MM.1S (cell line): ENCODE measurements around the gene FOXK1.
A peak's percentile ranks its signal among the peaks of the same experiment; 100 is the strongest.

Experiments used
- DNase-seq: peaks from one replicate; pipeline ENCODE4 v3.0.0-alpha.2; 2015
- H2AFZ ChIP-seq: fragments of 300-600 bp; sonication (generic); 2 replicates; pipeline ENCODE4 v1.6.0; 2016; ENCODE audit warnings: antibody characterized with exemption, low read length
- H3F3A ChIP-seq: fragments of 300-600 bp; sonication (generic); 2 replicates; pipeline ENCODE4 v1.6.1; 2016; ENCODE audit warnings: mild to moderate bottlenecking, antibody characterized with exemption, low read length, moderate library complexity, mixed read lengths; ENCODE audit not compliant: insufficient read depth
- H3K27ac ChIP-seq: fragments of 300-600 bp; sonication (generic); 2 replicates; pipeline ENCODE4 v1.5.1; 2016; ENCODE audit warnings: mild to moderate bottlenecking, low read length
- H3K27me3 ChIP-seq: fragments of 300-600 bp; sonication (generic); replicated peaks from 2 replicates; pipeline ENCODE4 v1.6.0; 2016; ENCODE audit warnings: low read length; ENCODE audit not compliant: insufficient read depth
- H3K36me3 ChIP-seq: fragments of 300-600 bp; sonication (generic); replicated peaks from 2 replicates; pipeline ENCODE4 v1.6.1; 2016; ENCODE audit warnings: mild to moderate bottlenecking, low read length, mixed read lengths; ENCODE audit not compliant: insufficient read depth
- H3K4me1 ChIP-seq: fragments of 300-600 bp; sonication (generic); 2 replicates; pipeline ENCODE4 v1.6.1; 2016; ENCODE audit warnings: low read length, mixed read lengths
- H3K4me2 ChIP-seq: fragments of 300-600 bp; sonication (generic); 2 replicates; pipeline ENCODE4 v1.6.0; 2016; ENCODE audit warnings: low read depth, low read length
- H3K4me3 ChIP-seq: fragments of 300-600 bp; sonication (generic); 2 replicates; pipeline ENCODE4 v1.5.1; 2016; ENCODE audit warnings: low read length, mixed read lengths
- H3K79me2 ChIP-seq: fragments of 300-600 bp; sonication (generic); 2 replicates; pipeline ENCODE4 v1.6.1; 2016; ENCODE audit warnings: mixed run types, low read length, mixed read lengths
- H3K9ac ChIP-seq: fragments of 300-600 bp; sonication (generic); 2 replicates; pipeline ENCODE4 v1.6.1; 2016; ENCODE audit warnings: low read length, mixed read lengths
- H3K9me2 ChIP-seq: fragments of 300-600 bp; sonication (generic); replicated peaks from 2 replicates; pipeline ENCODE4 v1.6.1; 2016; ENCODE audit warnings: mild to moderate bottlenecking, low read length, mixed read lengths; ENCODE audit not compliant: insufficient read depth
- H3K9me3 ChIP-seq: fragments of 300-600 bp; sonication (generic); replicated peaks from 2 replicates; pipeline ENCODE4 v1.6.1; 2016; ENCODE audit warnings: mild to moderate bottlenecking, low read length, mixed read lengths; ENCODE audit not compliant: insufficient read depth
- H4K20me1 ChIP-seq: fragments of 300-600 bp; sonication (generic); 2 replicates; pipeline ENCODE4 v1.6.1; 2016; ENCODE audit warnings: mild to moderate bottlenecking, low read length, moderate library complexity, mixed read lengths; ENCODE audit not compliant: insufficient read depth
- EZH2 ChIP-seq: fragments of 300-600 bp; sonication (generic); optimal IDR thresholded peaks from 2 replicates; pipeline ENCODE3; 2017; ENCODE audit warnings: low read depth, mild to moderate bottlenecking, antibody characterized with exemption, low read length, mixed read lengths
- EZH2phosphoT487 ChIP-seq: fragments of 300-600 bp; sonication (generic); IDR thresholded peaks from 2 replicates; pipeline ENCODE4 v1.6.1; 2018; ENCODE audit warnings: antibody characterized with exemption, low read length
- TF ChIP-seq, protein P1 (sequence below): fragments of 300-600 bp; sonication (generic); IDR thresholded peaks from 2 replicates; pipeline ENCODE4 v1.5.1; 2016; ENCODE audit warnings: antibody characterized with exemption, low read length, mixed read lengths

The FOXK1 gene

DNA sequence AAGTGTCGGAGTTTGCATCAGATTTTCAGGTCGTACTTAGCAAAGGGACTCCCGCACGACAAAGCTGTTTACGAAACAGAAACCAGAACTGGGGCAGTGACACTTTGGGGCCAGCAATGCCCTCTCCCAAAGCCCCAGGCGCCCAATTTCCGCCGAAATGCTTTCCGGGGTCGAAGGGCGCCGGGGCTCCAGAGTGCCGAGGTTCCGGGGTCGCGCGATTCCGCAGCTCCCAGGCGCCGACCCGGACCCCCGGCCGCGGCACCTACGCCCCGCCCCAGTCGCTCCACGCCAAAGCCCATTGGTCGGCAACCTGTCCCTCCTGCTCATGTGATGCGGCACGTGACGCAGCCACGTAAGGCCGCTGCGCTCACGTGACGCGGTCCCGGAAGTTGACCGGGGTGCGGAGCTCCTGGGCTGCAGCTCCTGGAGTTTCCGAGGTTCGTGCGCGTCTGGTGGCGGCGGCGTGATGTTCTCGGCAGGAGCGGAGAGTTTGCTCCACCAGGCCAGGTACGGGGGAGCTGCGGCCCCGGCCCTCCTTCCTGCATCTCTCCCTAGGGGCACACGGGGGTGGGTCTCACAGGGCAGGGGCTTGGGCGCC lies 93.3 kb downstream of the FOXK1 start, which contains the start of gene AP5Z1:
Gene AP5Z1 (plus strand): TSS at position 374 of the 598 bp plus-strand sequence. CDS start 93 bp downstream, at position 467.
- Histone ChIP-seq H3F3A (peaks cover 15% of the 10 kb centered on the region), H3K9me2 (no peaks in the 10 kb centered on the region), H3K4me2 (peak within 1 kb of the TSS; percentile 97), H3K9me3 (no peaks in the 10 kb centered on the region), H3K36me3 (no peaks in the 10 kb centered on the region), H2AFZ (peak within 1 kb of the TSS; percentile 76), H3K4me3 (peak within 1 kb of the TSS; percentile 98), H3K79me2 (peaks cover 35% of the 10 kb centered on the region), H3K9ac (peak within 1 kb of the TSS; percentile 78), H3K27me3 (no peaks in the 10 kb centered on the region), H4K20me1 (no peaks in the 10 kb centered on the region), H3K4me1 (peaks cover 9% of the 10 kb centered on the region; the same call in 1 of the 2 replicates), H3K27ac (peak within 1 kb of the TSS; percentile 88)
- DNase-seq: peak; percentile 98
- no peak for TF ChIP-seq EZH2phosphoT487
- TF ChIP-seq, protein P1, sequence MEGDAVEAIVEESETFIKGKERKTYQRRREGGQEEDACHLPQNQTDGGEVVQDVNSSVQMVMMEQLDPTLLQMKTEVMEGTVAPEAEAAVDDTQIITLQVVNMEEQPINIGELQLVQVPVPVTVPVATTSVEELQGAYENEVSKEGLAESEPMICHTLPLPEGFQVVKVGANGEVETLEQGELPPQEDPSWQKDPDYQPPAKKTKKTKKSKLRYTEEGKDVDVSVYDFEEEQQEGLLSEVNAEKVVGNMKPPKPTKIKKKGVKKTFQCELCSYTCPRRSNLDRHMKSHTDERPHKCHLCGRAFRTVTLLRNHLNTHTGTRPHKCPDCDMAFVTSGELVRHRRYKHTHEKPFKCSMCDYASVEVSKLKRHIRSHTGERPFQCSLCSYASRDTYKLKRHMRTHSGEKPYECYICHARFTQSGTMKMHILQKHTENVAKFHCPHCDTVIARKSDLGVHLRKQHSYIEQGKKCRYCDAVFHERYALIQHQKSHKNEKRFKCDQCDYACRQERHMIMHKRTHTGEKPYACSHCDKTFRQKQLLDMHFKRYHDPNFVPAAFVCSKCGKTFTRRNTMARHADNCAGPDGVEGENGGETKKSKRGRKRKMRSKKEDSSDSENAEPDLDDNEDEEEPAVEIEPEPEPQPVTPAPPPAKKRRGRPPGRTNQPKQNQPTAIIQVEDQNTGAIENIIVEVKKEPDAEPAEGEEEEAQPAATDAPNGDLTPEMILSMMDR: no peak
- no peak for TF ChIP-seq EZH2

DNA sequence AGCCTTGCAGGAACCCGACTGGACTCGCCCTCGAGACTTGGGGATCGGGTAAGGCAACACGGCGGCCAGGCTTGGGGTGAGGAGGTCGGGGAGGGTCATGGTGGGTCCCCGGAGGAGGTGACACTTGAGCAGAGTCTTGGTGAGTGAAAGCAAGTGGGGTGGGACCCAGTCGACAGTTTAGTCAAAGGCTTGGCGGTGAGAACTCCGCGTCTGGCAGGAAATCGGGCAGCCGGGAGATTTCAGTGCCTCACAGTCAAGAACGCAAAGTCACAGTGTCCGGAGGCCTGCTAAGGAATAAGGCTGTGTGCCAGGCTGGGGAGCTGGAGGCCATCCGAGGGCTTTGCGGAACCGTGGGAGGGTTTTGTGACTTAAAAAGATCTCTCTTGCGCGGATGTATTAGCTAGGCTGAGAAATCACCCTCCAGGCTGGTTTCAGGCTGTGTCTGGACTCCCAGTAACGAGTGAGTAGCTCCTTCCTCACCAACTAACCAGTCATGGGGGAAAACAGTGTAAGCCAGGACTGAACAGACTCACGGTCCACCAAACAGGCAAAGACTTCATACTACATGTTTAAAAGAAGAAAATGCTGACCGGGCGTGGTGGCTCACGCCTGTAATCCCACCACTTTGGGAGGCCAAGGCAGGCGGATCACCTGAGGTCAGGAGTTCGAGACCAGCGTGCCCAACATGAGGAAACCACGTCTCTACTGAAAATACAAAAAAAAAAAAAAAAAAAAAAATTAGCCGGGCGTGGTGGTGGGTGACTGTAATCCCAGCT lies 93.9 kb downstream of the FOXK1 start:
- Histone ChIP-seq H3K9me2 (no peaks in the 10 kb centered on the region), H3K9ac (peak overlapping the region; percentile 78), H2AFZ (peak overlapping the region; percentile 76), H3K79me2 (peaks cover 39% of the 10 kb centered on the region), H4K20me1 (no peaks in the 10 kb centered on the region), H3K27me3 (no peaks in the 10 kb centered on the region), H3K9me3 (no peaks in the 10 kb centered on the region), H3F3A (peaks cover 15% of the 10 kb centered on the region), H3K4me2 (peak overlapping the region; percentile 97), H3K36me3 (no peaks in the 10 kb centered on the region), H3K4me1 (peaks cover 9% of the 10 kb centered on the region; the same call in 1 of the 2 replicates), H3K27ac (peak overlapping the region; percentile 88; the same call in 1 of the 2 replicates), H3K4me3 (peak overlapping the region; percentile 98)
- DNase-seq: peak; percentile 46
- TF ChIP-seq, protein P1: no peak
- TF ChIP-seq EZH2: no peak
- TF ChIP-seq EZH2phosphoT487: no peak

DNA sequence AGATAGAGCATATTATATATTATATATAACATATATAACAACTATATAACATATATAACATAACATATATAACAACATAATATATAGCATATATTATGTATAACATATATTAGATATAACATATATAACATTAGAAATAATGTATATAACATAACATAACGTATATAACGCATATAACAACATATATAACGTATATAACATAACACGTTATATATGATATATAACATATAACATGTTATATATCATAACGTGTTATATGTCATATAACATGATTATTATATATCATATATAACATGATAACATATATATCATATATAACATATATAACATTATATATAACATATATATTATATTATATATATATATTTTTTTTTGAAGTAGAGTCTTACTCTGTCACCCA lies 97.0 kb downstream of the FOXK1 start:
- H3K27ac ChIP-seq: no peak overlapping the region
- no peak overlapping the region for H2AFZ ChIP-seq
- peaks cover 7% of the 10 kb centered on the region; the same call in 1 of the 2 replicates for H3K4me1 ChIP-seq
- no peak overlapping the region for H3K9ac ChIP-seq
- H3K36me3 ChIP-seq: no peaks in the 10 kb centered on the region
- no peak overlapping the region for H3K4me2 ChIP-seq
- H3K27me3 ChIP-seq: no peaks in the 10 kb centered on the region
- no peaks in the 10 kb centered on the region for H4K20me1 ChIP-seq
- TF ChIP-seq EZH2phosphoT487 (no peak), EZH2 (no peak)
- TF ChIP-seq, protein P1: no peak
- no peak for DNase-seq
- H3K79me2 ChIP-seq: peaks cover 47% of the 10 kb centered on the region
- H3K4me3 ChIP-seq: no peak overlapping the region
- H3K9me2 ChIP-seq: no peaks in the 10 kb centered on the region
- H3F3A ChIP-seq: peaks cover 15% of the 10 kb centered on the region
- no peaks in the 10 kb centered on the region for H3K9me3 ChIP-seq
